Subcutaneous abdominal adipose tissue (tissue), 5 donors: ENCODE results near the gene PPP1R26.

Source experiments
- H3K27ac ChIP-seq: one replicate; pipeline ENCODE4 v1.7.0; 2013; ENCODE audit warnings: low read depth, mild to moderate bottlenecking, inconsistent platforms, low read length, moderate library complexity
- H3K27me3 ChIP-seq, 5 donors: one replicate each; pipeline ENCODE4 v1.7.0; 2013; ENCODE audit warnings: low read length in 5 of 5, inconsistent platforms in 1 of 5; ENCODE audit not compliant: control insufficient read depth in 5 of 5, insufficient read depth in 4 of 5
- H3K36me3 ChIP-seq, 5 donors: one replicate each; pipeline ENCODE4 v1.7.0; 2013; ENCODE audit warnings: low read length in 5 of 5; ENCODE audit not compliant: control insufficient read depth in 5 of 5, insufficient read depth in 5 of 5
- H3K4me1 ChIP-seq, 5 donors: one replicate each; pipeline ENCODE4 v1.7.0; 2013; ENCODE audit warnings: low read length in 5 of 5, mild to moderate bottlenecking in 3 of 5, moderate library complexity in 1 of 5; ENCODE audit not compliant: control insufficient read depth in 5 of 5, insufficient read depth in 5 of 5
- H3K4me3 ChIP-seq, 5 donors: one replicate each; pipeline ENCODE4 v1.7.0; 2013; ENCODE audit warnings: low read length in 5 of 5, low read depth in 1 of 5
- H3K9ac ChIP-seq, 5 donors: one replicate each; pipeline ENCODE4 v1.7.0; 2013; ENCODE audit warnings: low read length in 5 of 5, mild to moderate bottlenecking in 4 of 5, moderate library complexity in 3 of 5
- H3K9me3 ChIP-seq, 5 donors: one replicate each; pipeline ENCODE4 v1.7.0; 2013; ENCODE audit warnings: low read length in 5 of 5; ENCODE audit not compliant: control insufficient read depth in 5 of 5
- donor health status: healthy.
- donor health status: healthy.
- donor health status: healthy.
- donor health status: healthy.
- donor health status: healthy.

Gene PPP1R26

DNA sequence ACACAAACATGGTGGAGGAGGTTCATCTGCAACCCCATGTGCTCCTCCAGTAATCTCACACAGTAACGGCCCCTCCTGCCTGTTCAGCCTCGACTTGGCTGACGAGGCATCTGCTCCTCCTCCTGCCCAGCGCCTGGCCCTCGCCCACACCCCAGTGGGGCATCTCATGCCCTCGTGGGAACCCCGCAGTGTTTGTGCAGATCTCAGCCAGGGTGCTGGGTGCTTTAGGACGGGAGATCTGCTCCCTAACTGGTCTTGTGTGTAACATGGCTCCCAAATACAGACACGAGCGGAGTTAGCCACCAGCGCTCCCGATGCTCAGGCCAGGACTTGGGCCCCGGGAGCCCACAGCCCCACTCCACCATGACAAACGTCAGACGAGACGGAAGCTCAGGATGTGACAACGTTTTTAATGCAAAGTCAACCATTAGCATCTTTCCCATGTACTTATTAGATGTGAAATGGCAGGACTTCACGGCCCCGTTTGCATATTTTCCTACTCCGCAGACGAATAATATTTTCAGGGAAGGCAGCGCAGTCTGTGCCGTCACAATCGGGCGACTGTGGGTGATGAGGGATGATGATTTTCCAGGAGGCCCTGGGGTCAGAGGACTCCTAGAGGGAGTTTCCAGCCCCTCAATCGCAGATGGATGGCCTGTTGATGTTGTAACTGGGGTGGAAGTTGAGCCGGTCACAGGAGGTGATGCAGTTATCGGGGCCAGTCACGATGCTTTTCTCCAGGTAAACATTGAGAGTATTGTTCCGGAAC is 15.4 kb downstream of the PPP1R26 start:
- no peak overlapping the region for H3K4me3 ChIP-seq
- H3K9me3 ChIP-seq = no peaks in the 10 kb centered on the region
- peaks cover 0 to 4% (median 0%) of the 10 kb centered on the region in 5 donors for H3K36me3 ChIP-seq
- H3K4me1 ChIP-seq = peaks cover 0 to 13% (median 12%) of the 10 kb centered on the region in 5 donors
- no peak overlapping the region for H3K9ac ChIP-seq
- H3K27me3 ChIP-seq = no peaks in the 10 kb centered on the region
- H3K27ac ChIP-seq = no peak overlapping the region

DNA sequence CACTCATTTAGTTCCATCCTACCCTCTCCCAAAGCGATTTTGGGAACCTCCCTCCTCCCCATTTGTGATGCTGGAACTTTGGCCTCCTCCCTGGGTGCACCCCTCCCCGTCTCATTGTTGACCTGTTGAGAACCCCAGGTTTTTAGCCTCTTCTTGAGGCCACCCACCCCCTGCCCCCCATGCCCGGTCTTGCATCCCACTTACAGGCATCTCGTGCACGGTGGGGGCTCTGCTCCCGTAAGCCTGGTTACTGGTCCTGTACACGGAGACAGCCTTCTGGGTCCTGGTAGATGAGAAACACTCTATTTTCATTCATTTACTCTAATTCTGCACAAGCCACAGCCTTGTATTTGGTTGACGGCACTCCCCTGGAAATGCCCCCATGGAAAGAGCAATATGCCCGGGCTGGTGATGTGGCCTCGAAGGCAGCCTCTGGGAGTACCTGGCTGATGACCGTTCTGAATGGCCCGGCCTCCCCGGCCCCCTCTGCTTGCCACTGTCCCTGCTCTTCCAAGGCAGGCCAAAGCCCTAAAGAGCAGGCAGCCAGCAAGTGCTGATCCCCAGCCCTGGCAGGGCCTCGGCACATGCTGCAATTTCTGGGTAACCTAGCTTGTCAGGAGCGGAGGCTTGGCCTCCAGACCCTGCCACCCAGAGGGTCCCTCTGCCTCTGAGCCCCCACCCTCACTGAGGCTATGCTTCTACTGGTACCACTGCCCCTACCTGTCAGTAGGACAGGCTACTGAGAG is 19.0 kb downstream of the PPP1R26 start:
- Histone ChIP-seq H3K27ac (no peak overlapping the region), H3K9me3 (no peaks in the 10 kb centered on the region), H3K9ac (peak overlapping the region in 1 of 5 donors; percentile 46), H3K27me3 (no peaks in the 10 kb centered on the region), H3K4me3 (no peak overlapping the region), H3K4me1 (peaks cover 1 to 37% (median 28%) of the 10 kb centered on the region in 5 donors), H3K36me3 (peaks cover 0 to 18% (median 12%) of the 10 kb centered on the region in 5 donors)

DNA sequence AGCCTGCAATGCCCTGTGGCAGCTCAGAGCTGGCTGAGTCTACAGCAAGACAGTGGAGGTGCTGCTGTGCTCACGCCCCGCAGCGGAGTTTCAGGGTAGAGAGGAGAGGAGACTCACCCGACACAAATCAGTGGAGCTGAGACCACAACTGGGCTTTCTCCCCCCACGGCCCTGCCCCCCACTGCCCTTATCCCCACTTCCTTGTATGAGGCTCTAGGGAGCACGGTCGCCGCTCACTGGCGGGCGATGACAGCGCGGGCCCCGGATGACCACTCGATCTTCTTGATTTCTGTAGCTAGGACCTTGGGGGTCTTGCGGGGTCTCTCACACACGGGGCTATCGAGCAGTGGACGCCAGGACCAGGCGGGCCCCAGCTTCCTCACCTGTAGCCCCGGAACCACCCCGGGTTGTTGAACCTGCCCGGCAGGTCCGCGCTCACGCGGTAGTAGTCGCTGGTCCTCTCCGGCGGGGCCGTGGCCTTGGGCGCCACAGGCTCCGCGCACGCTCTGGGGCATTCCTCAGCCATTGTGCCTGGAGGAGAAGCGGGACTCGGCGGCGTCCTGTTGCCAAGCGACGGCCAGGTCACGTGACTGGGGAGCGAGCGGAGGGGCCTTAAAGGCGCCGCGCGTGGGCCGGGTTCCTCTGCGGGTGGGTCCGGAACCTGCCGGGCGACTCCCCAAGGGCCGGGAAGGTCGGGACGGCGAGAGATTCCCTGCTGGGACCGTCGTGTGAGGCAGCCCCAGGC is 19.9 kb downstream of the PPP1R26 start:
- Histone ChIP-seq H3K27me3 (no peaks in the 10 kb centered on the region), H3K9ac (peak overlapping the region in 4 of 5 donors; percentile 73 to 93 (median 84)), H3K36me3 (peaks cover 0 to 27% (median 22%) of the 10 kb centered on the region in 5 donors), H3K27ac (peak overlapping the region; percentile 69), H3K4me1 (peaks cover 1 to 37% (median 28%) of the 10 kb centered on the region in 5 donors), H3K4me3 (peak overlapping the region; percentile 10 to 93 (median 85)), H3K9me3 (no peaks in the 10 kb centered on the region)

DNA sequence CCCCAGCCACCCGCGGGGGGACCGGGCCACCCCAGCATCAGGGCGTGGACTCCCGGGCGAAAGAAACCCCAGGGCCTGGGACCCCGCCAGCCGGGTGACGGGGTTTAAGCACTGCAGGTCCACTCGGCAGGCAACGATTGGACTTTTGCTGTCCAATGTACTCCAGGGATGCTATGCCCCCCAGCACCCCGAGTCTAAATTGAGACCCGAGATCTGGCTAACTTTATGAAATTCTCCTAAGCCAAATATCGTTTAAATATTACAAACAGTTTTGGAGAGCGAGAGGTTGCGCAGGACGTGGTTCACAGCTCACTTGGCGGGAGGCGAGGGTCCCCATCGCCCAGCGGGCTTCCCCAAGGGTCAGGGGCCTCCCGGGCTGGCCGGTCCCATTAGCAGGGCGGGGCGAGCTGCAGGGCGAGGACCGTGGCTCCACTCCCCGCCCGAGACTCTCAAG is 20.5 kb downstream of the PPP1R26 start:
- no peaks in the 10 kb centered on the region for H3K9me3 ChIP-seq
- peaks cover 1 to 37% (median 31%) of the 10 kb centered on the region in 5 donors for H3K4me1 ChIP-seq
- no peaks in the 10 kb centered on the region for H3K27me3 ChIP-seq
- H3K36me3 ChIP-seq = peaks cover 0 to 33% (median 25%) of the 10 kb centered on the region in 5 donors
- peak overlapping the region; percentile 63 to 93 (median 85) for H3K4me3 ChIP-seq
- peak overlapping the region; percentile 69 for H3K27ac ChIP-seq
- H3K9ac ChIP-seq = peak overlapping the region in 4 of 5 donors; percentile 73 to 93 (median 84)

DNA sequence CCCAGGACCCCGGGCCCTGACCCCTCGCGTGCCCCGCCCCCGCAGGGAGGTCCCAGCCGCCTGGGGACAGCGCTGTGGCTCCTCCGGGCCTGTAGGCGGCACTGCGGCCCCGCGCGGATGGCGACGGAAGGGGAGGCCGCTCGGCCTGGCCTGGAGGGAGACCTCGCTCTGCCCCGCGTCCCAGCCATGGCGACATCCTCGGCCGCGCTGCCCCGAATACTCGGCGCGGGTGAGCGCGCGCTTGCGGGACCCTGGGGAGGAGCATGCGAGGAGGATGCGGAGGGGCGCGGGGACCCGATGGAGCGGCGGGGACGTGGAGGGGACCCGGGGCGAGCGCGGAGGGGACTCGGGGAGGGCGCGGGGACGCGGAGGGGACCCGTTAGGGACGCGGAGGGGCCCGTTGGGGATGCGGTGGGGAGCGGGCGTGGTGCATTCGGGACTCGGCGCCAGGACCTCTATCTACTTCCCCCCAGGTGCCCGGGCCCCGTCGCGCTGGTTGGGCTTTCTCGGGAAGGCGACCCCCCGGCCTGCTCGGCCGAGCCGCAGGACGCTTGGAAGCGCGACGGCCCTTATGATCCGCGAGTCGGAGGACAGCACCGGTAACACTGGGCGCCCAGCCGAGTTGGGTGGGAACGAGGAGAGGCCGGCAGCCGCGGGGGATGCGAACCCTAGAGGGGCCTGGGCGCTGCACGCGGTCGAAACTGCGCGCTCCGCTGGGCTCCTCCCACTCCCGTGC is 21.1 kb downstream of the PPP1R26 start, which contains the start of gene MRPS2:
Gene MRPS2, plus strand, starts transcription at position 158 of the 736 bp plus-strand sequence. Its CDS starts 29 bp downstream, at position 187.
- no peaks in the 10 kb centered on the region for H3K27me3 ChIP-seq
- H3K27ac ChIP-seq = peak within 1 kb of the TSS; percentile 69
- H3K36me3 ChIP-seq = peaks cover 0 to 35% (median 26%) of the 10 kb centered on the region in 5 donors
- H3K9me3 ChIP-seq = no peaks in the 10 kb centered on the region
- H3K4me1 ChIP-seq = peaks cover 1 to 37% (median 31%) of the 10 kb centered on the region in 5 donors
- peak within 1 kb of the TSS; percentile 56 to 93 (median 93) for H3K9ac ChIP-seq
- H3K4me3 ChIP-seq = peak within 1 kb of the TSS; percentile 63 to 93 (median 85)

DNA sequence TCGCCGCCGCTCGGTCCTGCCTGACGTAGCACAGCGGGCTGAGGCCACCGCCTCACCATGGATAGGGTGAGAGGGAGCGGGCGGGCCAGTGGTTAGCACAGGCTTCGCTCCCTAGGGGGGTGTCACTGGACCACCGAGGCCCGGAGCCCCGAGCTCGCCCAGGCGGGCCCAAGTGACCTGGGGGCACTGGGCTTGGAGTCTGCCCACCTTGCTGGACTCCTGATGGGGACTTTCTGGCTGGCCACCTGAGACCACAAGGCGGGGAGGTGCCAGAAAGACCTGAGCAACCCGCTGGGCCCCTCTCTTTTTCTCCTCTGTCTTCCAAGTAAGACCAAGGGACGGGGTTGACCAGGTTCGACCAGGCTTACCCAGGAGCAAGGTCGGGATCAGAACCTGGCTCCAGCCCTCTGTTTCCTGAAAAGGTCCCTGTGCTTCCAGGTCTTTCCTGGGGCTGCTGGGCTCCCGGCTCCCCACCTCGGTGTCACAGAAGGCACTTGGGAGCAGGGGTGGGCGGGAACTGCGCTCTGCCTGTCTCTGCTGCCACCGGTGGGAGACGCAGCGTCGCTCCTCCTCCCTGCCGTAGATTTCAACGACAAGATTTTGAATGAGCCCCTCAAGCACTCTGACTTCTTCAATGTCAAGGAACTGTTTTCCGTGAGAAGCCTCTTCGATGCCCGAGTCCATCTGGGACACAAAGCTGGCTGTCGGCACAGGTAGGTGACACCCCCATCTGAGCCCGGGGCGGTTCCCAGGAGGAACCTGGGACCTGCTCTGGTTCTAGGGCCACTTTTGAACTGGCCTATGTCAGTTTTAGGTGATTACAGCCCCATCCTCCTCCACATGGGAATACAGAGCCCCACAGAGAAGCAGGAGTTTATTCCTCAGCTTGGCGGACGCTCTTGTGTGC is 21.9 kb downstream of the PPP1R26 start:
- H3K27ac ChIP-seq = no peak overlapping the region

DNA sequence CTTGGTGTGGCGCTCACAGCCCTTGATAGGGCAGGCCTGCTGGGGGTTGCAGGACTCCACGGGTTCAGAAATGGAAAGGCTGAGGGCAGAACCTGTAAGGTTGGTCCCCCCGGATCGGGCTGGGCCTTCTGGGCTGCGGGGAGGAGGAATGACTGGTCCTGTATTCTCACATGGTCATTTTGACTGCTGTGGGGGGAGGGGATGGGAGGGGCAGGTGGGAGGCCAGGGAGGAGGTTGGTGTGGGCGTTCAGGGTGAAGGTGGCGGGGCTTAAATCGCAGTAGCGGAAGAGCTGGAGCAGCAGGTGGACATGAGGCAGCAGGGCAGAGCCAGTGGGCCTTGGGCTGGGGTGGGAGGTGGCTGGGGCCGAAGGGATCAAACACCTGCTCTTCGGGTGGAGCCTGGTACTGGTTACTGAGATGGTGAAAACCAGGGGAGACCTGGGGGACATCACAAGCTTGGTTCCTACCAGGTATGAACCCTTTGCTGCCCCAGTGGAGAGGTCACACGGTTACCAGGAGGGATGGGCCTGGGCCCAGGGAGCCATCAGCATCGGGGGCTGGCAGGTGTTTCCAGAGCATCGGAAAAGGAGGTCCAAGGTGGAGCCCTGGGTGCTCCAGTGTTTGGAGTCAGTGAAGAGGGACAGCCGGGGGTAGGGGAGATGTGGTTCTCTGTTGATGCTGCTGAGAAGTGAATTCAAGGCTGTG is 22.7 kb downstream of the PPP1R26 start:
- Histone ChIP-seq H3K9me3 (no peaks in the 10 kb centered on the region), H3K27ac (no peak overlapping the region), H3K9ac (peak overlapping the region in 1 of 5 donors; percentile 93), H3K4me3 (no peak overlapping the region), H3K27me3 (no peaks in the 10 kb centered on the region), H3K36me3 (peaks cover 0 to 35% (median 26%) of the 10 kb centered on the region in 5 donors), H3K4me1 (peaks cover 1 to 39% (median 31%) of the 10 kb centered on the region in 5 donors)

More for the DNA sequence above, 21.9 kb downstream of the PPP1R26 start:
- H3K4me1 ChIP-seq = peaks cover 1 to 38% (median 31%) of the 10 kb centered on the region in 5 donors
- peaks cover 0 to 35% (median 26%) of the 10 kb centered on the region in 5 donors for H3K36me3 ChIP-seq
- H3K4me3 ChIP-seq = peak overlapping the region; percentile 59 to 93 (median 85)
- no peaks in the 10 kb centered on the region for H3K27me3 ChIP-seq
- H3K9ac ChIP-seq = peak overlapping the region; percentile 8 to 93 (median 93)
- no peaks in the 10 kb centered on the region for H3K9me3 ChIP-seq

DNA sequence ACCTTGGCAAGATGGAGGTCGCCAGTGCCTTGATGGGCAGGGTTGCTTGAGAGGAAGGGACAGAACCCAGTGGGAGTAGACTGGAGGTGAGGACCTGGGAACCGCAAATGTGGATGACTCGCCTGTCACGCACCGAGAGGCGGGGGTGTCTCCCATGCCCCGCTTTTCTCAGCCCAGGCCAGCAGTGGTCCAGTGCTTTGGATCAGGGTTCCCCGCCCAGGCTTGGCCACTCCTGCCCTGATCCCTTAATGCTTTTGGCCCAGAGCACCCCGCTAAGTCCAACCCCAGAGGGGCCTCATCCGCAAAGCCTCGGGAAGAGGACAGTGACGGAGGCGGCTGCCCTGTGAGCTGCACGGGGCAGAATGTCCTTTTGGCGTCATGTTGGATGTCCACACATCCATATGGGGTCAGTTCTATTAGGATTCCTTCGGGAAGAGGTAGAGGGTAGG is 23.3 kb downstream of the PPP1R26 start:
- no peak overlapping the region for H3K27ac ChIP-seq
- H3K4me3 ChIP-seq = no peak overlapping the region
- no peak overlapping the region for H3K9ac ChIP-seq

More for the DNA sequence above, 23.3 kb downstream of the PPP1R26 start:
- Histone ChIP-seq H3K27me3 (no peaks in the 10 kb centered on the region), H3K4me1 (peaks cover 1 to 39% (median 31%) of the 10 kb centered on the region in 5 donors), H3K36me3 (peaks cover 0 to 35% (median 26%) of the 10 kb centered on the region in 5 donors), H3K9me3 (no peaks in the 10 kb centered on the region)
